Spleen (tissue), 11 donors: ENCODE measurements around the gene HOXC13. TPM values are rescaled to one million over a fixed set of nuclear protein-coding genes. Genes with fewer than 3 reads are reported as not detected.
A peak's percentile ranks its signal among the peaks of the same experiment; 100 is the strongest.

Experiments used
- DNase-seq: peaks from one replicate; pipeline ENCODE4 v3.0.0-alpha.2; 2020
- H3K27ac ChIP-seq, 8 donors: fragments of 200-600 bp; sonication (generic) in 7 of 8; 1 replicate in 4 of 8; 2 replicates in 4 of 8; pipeline versions ENCODE4 v1.5.0 to v1.8.0; 2016 to 2021; ENCODE audit warnings: inconsistent platforms in 4 of 8, mild to moderate bottlenecking in 4 of 8, moderate library complexity in 1 of 8
- H3K27me3 ChIP-seq, 7 donors: fragments of 200-600 bp; sonication (generic) in 6 of 7; replicated peaks in 1 of 7; 1 replicate in 4 of 7; 2 replicates in 3 of 7; pipeline versions ENCODE4 v1.5.0 to v1.8.0; 2016 to 2021; ENCODE audit warnings: inconsistent platforms in 3 of 7, mild to moderate bottlenecking in 1 of 7
- H3K36me3 ChIP-seq, 6 donors: fragments of 200-600 bp; sonication (generic) in 5 of 6; 1 replicate in 4 of 6; 2 replicates in 2 of 6; pipeline versions ENCODE4 v1.5.0 to v1.8.0; 2016 to 2021; ENCODE audit warnings: inconsistent platforms in 2 of 6
- H3K4me1 ChIP-seq, 6 donors: fragments of 200-600 bp; sonication (generic) in 5 of 6; 1 replicate in 3 of 6; 2 replicates in 3 of 6; pipeline versions ENCODE4 v1.5.0 to v1.8.0; 2016 to 2021; ENCODE audit warnings: inconsistent platforms in 3 of 6
- H3K4me3 ChIP-seq, 8 donors: fragments of 200-600 bp; sonication (generic) in 7 of 8; 1 replicate in 4 of 8; 2 replicates in 4 of 8; pipeline versions ENCODE4 v1.5.0 to v1.8.0; 2016 to 2021; ENCODE audit warnings: inconsistent platforms in 4 of 8, mild to moderate bottlenecking in 4 of 8, moderate library complexity in 2 of 8
- H3K9me3 ChIP-seq, 8 donors: fragments of 200-600 bp; sonication (generic) in 7 of 8; 1 replicate in 4 of 8; 2 replicates in 4 of 8; pipeline versions ENCODE4 v1.5.0 to v1.8.0; 2016 to 2021; ENCODE audit warnings: inconsistent platforms in 4 of 8
- POLR2A ChIP-seq, 3 donors: fragments of 450-650 bp; IDR thresholded peaks; one replicate each; pipeline ENCODE4 v1.5.1; 2017; ENCODE audit warnings: antibody characterized with exemption in 3 of 3, mild to moderate bottlenecking in 1 of 3
- POLR2AphosphoS5 ChIP-seq, 3 donors: sonication (generic); formaldehyde crosslinking; IDR thresholded peaks; one replicate each; pipeline ENCODE4 v1.5.1; 2017; ENCODE audit warnings: antibody characterized with exemption in 3 of 3
- WGBS, 5 donors: extraction: QIAGEN DNeasy Blood & Tissue Kit in 3 of 5; methylation state at CpG; one replicate each; pipeline versions ENCODE4 v1.1.5 to v1.1.7; 2013 to 2018; 5-methylcytosine and 5-hydroxymethylcytosine counted together
- intact Hi-C: fragments of 100-400 bp; cut with DNase I; formaldehyde crosslinking; loops from one replicate; pipeline ENCODE4 v1.15.0; 2023; ENCODE audit warnings: low total_unique reads
- polyA plus RNA-seq, 3 donors: library from polyadenylated mRNA; stranded (reverse); fragments of 200-250 nt; gene quantifications; one replicate each; pipeline ENCODE4 v1.2.1, GENCODE V29; 2013
- total RNA-seq, 7 donors: library from RNA; depleted of rRNA in 3 of 7; stranded (reverse); fragments of >200 nt in 3 of 7; fragmentation: NEBNext Ultra II Directional in 4 of 7; extraction: Animal tissue kit (Norgen Biotek cat#: 25700) in 4 of 7; gene quantifications; one replicate each; pipeline versions ENCODE4 v1.1.0 to v1.2.1, GENCODE V29; 2016 to 2021
- TF ChIP-seq, protein P1 (sequence below), 11 experiments: fragments of 200-600 bp in 7 of 11; fragments of 450-650 bp in 4 of 11; sonication (generic) in 4 of 11; IDR thresholded peaks in 8 of 11; conservative IDR thresholded peaks in 3 of 11; 1 replicate in 7 of 11; 2 replicates in 4 of 11; pipeline versions ENCODE4 v1.4.0 to v1.8.0; 2016 to 2021; ENCODE audit warnings: antibody characterized with exemption in 11 of 11, inconsistent platforms in 4 of 11, mild to moderate bottlenecking in 1 of 11
- donor health status: healthy with polysubstance abuse.
- donor health status: DM: no; HTN: no; CAD: no; lungs with moderate emphysema.
- donor health status: DM: no; HTN: no; CAD: no.
- donor health status: Bipolar disorder and iron deficiency.
- donor health status: healthy.
- donor health status: DM: no; HTN: no; CAD: no.
- donor health status: DM: yes; HTN: yes; CAD: no.

The HOXC13 gene
- total and polyA plus RNA-seq, 10 donors, result not detected

DNA sequence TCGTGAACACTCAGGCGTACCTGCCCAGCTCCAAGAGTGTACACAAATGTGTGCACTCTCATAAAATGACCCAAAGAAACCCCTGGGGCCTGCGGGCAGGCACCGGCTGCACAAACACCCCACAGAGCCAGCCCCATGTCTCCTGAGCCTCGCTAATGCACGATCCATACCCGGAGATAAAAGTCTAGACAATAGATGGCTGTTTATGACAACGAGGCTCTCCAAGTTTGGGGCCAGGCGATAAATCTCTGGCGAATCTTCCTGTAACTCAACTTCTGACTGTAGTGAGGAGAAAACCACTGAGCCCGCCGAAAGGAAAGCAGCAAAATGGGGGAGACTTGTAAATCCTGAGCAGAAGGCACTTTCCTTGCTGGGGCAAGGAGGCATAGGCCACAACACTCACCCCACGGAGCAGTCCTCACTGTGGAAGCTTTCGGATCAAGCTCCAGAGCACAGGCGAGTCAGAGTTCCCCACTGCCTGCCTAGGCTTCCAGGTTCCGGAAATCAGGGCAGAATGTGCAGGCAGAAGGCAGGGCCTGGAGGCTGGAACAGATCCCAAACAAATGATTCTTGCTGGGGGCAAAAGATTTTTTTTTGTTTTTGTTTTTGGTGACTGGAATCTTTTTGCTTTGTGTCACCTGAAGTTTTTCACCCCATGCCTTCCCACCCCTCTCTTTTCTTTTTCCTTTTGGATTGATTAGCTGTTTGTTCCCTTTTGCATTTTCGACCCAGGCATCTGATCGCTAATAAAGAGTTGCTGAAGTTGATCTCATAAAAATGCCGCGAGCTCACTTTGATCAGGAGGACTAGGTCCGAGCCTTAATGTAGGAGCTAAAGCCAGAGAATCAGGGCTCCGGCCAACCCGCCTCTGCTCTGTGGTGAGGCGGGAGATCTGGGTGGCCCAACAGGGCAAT, 29.8 kb downstream of the HOXC13 start:
- H3K9me3 ChIP-seq, result peaks cover 0 to 7% (median 0%) of the 10 kb centered on the region in 8 donors
- H3K27me3 ChIP-seq, result peaks cover 17 to 100% (median 99%) of the 10 kb centered on the region in 7 donors
- WGBS, 5 donors, result 11 to 14% (median 12%) methylated on average over 24 of the region's 24 CpGs
- no peak overlapping the region for H3K27ac ChIP-seq
- DNase-seq, result peak; percentile 45
- intact Hi-C loops, result no loop called here
- H3K4me1 ChIP-seq, result peaks cover 0 to 40% (median 25%) of the 10 kb centered on the region in 6 donors
- no peaks in the 10 kb centered on the region for H3K36me3 ChIP-seq
- no peak overlapping the region for H3K4me3 ChIP-seq
- TF ChIP-seq, protein P1, sequence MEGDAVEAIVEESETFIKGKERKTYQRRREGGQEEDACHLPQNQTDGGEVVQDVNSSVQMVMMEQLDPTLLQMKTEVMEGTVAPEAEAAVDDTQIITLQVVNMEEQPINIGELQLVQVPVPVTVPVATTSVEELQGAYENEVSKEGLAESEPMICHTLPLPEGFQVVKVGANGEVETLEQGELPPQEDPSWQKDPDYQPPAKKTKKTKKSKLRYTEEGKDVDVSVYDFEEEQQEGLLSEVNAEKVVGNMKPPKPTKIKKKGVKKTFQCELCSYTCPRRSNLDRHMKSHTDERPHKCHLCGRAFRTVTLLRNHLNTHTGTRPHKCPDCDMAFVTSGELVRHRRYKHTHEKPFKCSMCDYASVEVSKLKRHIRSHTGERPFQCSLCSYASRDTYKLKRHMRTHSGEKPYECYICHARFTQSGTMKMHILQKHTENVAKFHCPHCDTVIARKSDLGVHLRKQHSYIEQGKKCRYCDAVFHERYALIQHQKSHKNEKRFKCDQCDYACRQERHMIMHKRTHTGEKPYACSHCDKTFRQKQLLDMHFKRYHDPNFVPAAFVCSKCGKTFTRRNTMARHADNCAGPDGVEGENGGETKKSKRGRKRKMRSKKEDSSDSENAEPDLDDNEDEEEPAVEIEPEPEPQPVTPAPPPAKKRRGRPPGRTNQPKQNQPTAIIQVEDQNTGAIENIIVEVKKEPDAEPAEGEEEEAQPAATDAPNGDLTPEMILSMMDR (IDR thresholded peaks at IDR 0.05 in 8 of 11, conservative IDR thresholded peaks at IDR 0.05 in 3 of 11), result no peak
- TF ChIP-seq POLR2A (IDR thresholded peaks at IDR 0.05) (no peak), POLR2AphosphoS5 (IDR thresholded peaks at IDR 0.05) (no peak)

DNA sequence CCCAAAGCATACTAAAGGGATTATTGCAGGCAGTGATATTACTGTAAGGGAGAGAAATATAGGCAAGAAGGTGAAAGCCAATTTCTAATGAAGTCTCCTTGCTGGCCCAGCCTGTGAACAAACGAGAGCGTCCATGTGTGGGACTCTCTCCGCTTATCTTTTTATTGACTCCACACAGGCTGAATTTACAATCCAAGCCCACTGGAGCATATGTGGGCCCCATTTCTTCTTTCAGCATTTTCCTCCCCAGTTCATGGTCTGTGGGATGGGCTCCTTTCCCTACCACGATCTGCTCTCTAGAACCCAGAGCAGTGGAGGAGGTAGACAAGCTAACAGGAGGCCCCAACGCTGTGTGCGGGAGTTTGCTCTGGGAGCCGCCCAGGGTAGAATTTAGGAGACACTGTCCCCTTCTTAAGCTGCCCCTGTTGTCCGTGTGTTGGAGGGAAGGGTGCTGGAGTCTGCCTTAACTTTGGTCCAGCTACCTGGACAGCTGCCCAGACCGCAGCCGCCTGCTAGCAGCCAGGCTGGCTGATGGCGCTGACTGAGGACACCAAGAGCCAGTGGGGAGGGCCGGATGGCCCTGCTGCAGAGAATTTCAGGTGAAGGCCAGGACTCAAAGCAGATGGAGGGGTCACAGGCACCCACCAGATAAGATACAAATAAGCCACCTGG, 31.1 kb downstream of the HOXC13 start:
- peak; percentile 48 for DNase-seq
- Histone ChIP-seq H3K36me3 (no peaks in the 10 kb centered on the region), H3K27me3 (peaks cover 21 to 100% (median 99%) of the 10 kb centered on the region in 7 donors), H3K4me1 (peaks cover 4 to 40% (median 30%) of the 10 kb centered on the region in 6 donors), H3K4me3 (no peak overlapping the region), H3K27ac (no peak overlapping the region), H3K9me3 (peaks cover 0 to 11% (median 0%) of the 10 kb centered on the region in 8 donors)
- 15 to 21% (median 18%) methylated on average over 11 to 12 of the region's 12 CpGs for WGBS, 5 donors
- TF ChIP-seq POLR2A (IDR thresholded peaks at IDR 0.05), result no peak
- TF ChIP-seq, protein P1 (IDR thresholded peaks at IDR 0.05 in 8 of 11, conservative IDR thresholded peaks at IDR 0.05 in 3 of 11), result no peak
- intact Hi-C loops, result no loop called here

DNA sequence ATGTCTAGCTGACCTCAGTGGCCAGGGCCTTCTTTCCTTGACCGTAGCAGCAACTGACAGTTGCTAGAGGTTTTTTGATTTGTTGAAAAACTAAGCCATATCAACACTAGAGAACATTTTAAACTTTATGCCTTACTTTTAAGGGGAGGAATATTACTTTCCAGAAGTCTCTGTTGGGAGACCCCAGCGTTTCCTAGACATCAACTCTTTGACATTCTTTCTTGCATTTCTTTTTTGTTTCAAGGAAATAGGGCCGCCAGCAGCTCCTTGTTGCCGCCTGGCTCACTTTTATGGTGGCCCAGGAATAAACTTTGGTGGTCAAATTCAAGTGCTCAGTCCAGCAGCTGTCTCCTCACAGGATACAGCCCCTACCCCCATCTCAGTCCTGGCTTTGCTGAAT, 31.8 kb downstream of the HOXC13 start:
- Histone ChIP-seq H3K27ac (no peak overlapping the region), H3K36me3 (no peaks in the 10 kb centered on the region), H3K9me3 (peaks cover 0 to 11% (median 0%) of the 10 kb centered on the region in 8 donors), H3K4me3 (no peak overlapping the region), H3K4me1 (peaks cover 11 to 41% (median 37%) of the 10 kb centered on the region in 6 donors), H3K27me3 (peaks cover 23 to 100% (median 99%) of the 10 kb centered on the region in 7 donors)
- peak; percentile 16 for DNase-seq
- intact Hi-C loops, result no loop called here
- WGBS, 5 donors, result 9 to 20% (median 16%) methylated on average over 4 of the region's 4 CpGs
- TF ChIP-seq POLR2AphosphoS5 (IDR thresholded peaks at IDR 0.05) (no peak), POLR2A (IDR thresholded peaks at IDR 0.05) (no peak)
- TF ChIP-seq, protein P1 (IDR thresholded peaks at IDR 0.05 in 8 of 11, conservative IDR thresholded peaks at IDR 0.05 in 3 of 11), result no peak

DNA sequence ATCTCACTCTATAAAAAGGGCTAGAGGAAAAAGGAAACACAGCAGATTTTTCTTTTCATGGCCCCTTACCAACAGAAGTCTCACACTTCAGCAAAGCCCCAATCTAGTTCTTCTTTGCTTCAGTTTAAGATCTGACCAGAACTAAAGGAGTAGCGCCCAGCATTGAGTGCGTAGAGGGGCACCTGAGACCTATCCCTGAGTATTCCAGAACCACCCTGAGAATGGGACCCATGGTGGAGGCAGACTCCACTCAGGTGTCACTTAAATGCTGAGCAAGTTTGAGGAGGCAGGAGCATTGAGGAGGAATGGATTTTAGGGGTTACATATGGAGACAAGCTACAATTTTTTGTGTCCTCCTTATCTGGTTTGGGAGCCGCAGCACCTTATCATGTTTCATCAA, 32.5 kb downstream of the HOXC13 start:
- 58 to 71% (median 61%) methylated on average over 3 of the region's 3 CpGs for WGBS, 5 donors

More for the DNA sequence above, 32.5 kb downstream of the HOXC13 start:
- Histone ChIP-seq H3K36me3 (no peaks in the 10 kb centered on the region), H3K4me3 (no peak overlapping the region), H3K27me3 (peaks cover 24 to 100% (median 100%) of the 10 kb centered on the region in 7 donors), H3K27ac (no peak overlapping the region), H3K9me3 (peaks cover 0 to 11% (median 0%) of the 10 kb centered on the region in 8 donors), H3K4me1 (peaks cover 12 to 39% (median 33%) of the 10 kb centered on the region in 6 donors)
- TF ChIP-seq POLR2A (IDR thresholded peaks at IDR 0.05) (no peak), POLR2AphosphoS5 (IDR thresholded peaks at IDR 0.05) (no peak)
- TF ChIP-seq, protein P1 (IDR thresholded peaks at IDR 0.05 in 8 of 11, conservative IDR thresholded peaks at IDR 0.05 in 3 of 11), result no peak
- intact Hi-C loops, result no loop called here
- no peak for DNase-seq
